OCI-LY1 (cell line): ENCODE measurements around the gene FGF21.

Source experiments
- H2AFZ ChIP-seq: fragments of 200-600 bp; sonication (generic), shearing (Covaris generic); 2 replicates; pipeline ENCODE4 v1.6.0; 2014; ENCODE audit warnings: antibody characterized with exemption, mild to moderate bottlenecking, low read length
- H3F3A ChIP-seq: fragments of 200-600 bp; sonication (generic), shearing (Covaris generic); 2 replicates; pipeline ENCODE4 v1.6.0; 2014; ENCODE audit warnings: mild to moderate bottlenecking, antibody characterized with exemption, low read length, moderate library complexity; ENCODE audit not compliant: insufficient read depth
- H3K27ac ChIP-seq: fragments of 200-600 bp; sonication (generic); 2 replicates; pipeline ENCODE4 v1.5.1; 2014; ENCODE audit warnings: low read length, mixed run types, mild to moderate bottlenecking, low read depth; ENCODE audit not compliant: poor library complexity, severe bottlenecking
- H3K27me3 ChIP-seq: fragments of 200-600 bp; sonication (generic); 2 replicates; pipeline ENCODE4 v1.6.0; 2014; ENCODE audit warnings: antibody characterized with exemption, mild to moderate bottlenecking, low read length, moderate library complexity; ENCODE audit not compliant: insufficient read depth
- H3K36me3 ChIP-seq: fragments of 200-600 bp; sonication (generic); 2 replicates; pipeline ENCODE4 v1.6.1; 2014; ENCODE audit warnings: mild to moderate bottlenecking, antibody characterized with exemption, low read length, moderate library complexity, mixed read lengths; ENCODE audit not compliant: insufficient read depth
- H3K4me1 ChIP-seq: fragments of 200-600 bp; sonication (generic); 2 replicates; pipeline ENCODE4 v1.5.1; 2014; ENCODE audit warnings: mild to moderate bottlenecking, low read length, moderate library complexity; ENCODE audit not compliant: insufficient read depth, severe bottlenecking
- H3K4me2 ChIP-seq: fragments of 200-600 bp; sonication (generic), shearing (Covaris generic); 2 replicates; pipeline ENCODE4 v1.6.1; 2014; ENCODE audit warnings: low read length
- H3K4me3 ChIP-seq: fragments of 200-600 bp; sonication (generic); 2 replicates; pipeline ENCODE4 v1.5.1; 2014; ENCODE audit warnings: low read length, low read depth, mild to moderate bottlenecking, mixed read lengths; ENCODE audit not compliant: poor library complexity, severe bottlenecking
- H3K79me2 ChIP-seq: fragments of 200-600 bp; shearing (Covaris generic); 2 replicates; pipeline ENCODE4 v1.6.1; 2016; ENCODE audit warnings: mixed run types, low read length, mixed read lengths; ENCODE audit not compliant: insufficient read depth
- H3K9ac ChIP-seq: fragments of 200-600 bp; sonication (generic), shearing (Covaris generic); 2 replicates; pipeline ENCODE4 v1.6.1; 2014; ENCODE audit warnings: mild to moderate bottlenecking, low read length, mixed read lengths
- H3K9me2 ChIP-seq: fragments of 200-600 bp; sonication (generic), shearing (Covaris generic); 2 replicates; pipeline ENCODE4 v1.6.1; 2014; ENCODE audit warnings: low read depth, mild to moderate bottlenecking, low read length, mixed read lengths
- H3K9me3 ChIP-seq: fragments of 200-600 bp; shearing (Covaris generic); 2 replicates; pipeline ENCODE4 v1.6.1; 2014; ENCODE audit warnings: low read length, mixed read lengths
- H4K20me1 ChIP-seq: fragments of 200-600 bp; sonication (generic), shearing (Covaris generic); 2 replicates; pipeline ENCODE4 v1.6.0; 2016; ENCODE audit warnings: mild to moderate bottlenecking, low read length; ENCODE audit not compliant: insufficient read depth
- EZH2 ChIP-seq: fragments of 200-600 bp; sonication (generic), shearing (Covaris generic); IDR thresholded peaks from 2 replicates; pipeline ENCODE4 v1.8.0; 2017; ENCODE audit warnings: borderline replicate concordance, mixed run types, mild to moderate bottlenecking, antibody characterized with exemption, low read length, moderate library complexity, mixed read lengths
- TF ChIP-seq, protein P1 (sequence below): fragments of 200-600 bp; sonication (generic), shearing (Covaris generic); IDR thresholded peaks from 2 replicates; pipeline ENCODE4 v1.5.1; 2017; ENCODE audit warnings: mild to moderate bottlenecking, antibody characterized with exemption, low read length, moderate library complexity, mixed read lengths

The FGF21 gene

DNA sequence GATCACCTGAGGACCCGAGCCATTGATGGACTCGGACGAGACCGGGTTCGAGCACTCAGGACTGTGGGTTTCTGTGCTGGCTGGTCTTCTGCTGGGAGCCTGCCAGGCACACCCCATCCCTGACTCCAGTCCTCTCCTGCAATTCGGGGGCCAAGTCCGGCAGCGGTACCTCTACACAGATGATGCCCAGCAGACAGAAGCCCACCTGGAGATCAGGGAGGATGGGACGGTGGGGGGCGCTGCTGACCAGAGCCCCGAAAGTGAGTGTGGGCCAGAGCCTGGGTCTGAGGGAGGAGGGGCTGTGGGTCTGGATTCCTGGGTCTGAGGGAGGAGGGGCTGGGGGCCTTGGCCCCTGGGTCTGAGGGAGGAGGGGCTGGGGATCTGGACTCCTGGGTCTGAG is 888 bp downstream of the FGF21 start:
- Histone ChIP-seq H3K27ac (no peak overlapping the region), H3K27me3 (no peaks in the 10 kb centered on the region), H3F3A (no peaks in the 10 kb centered on the region), H3K4me3 (no peak overlapping the region), H3K9me2 (no peaks in the 10 kb centered on the region), H3K4me1 (peaks cover 14% of the 10 kb centered on the region), H3K9ac (no peak overlapping the region), H3K9me3 (no peaks in the 10 kb centered on the region), H4K20me1 (no peaks in the 10 kb centered on the region), H3K36me3 (no peaks in the 10 kb centered on the region), H3K79me2 (no peaks in the 10 kb centered on the region), H3K4me2 (no peak overlapping the region), H2AFZ (no peak overlapping the region)
- TF ChIP-seq, protein P1, sequence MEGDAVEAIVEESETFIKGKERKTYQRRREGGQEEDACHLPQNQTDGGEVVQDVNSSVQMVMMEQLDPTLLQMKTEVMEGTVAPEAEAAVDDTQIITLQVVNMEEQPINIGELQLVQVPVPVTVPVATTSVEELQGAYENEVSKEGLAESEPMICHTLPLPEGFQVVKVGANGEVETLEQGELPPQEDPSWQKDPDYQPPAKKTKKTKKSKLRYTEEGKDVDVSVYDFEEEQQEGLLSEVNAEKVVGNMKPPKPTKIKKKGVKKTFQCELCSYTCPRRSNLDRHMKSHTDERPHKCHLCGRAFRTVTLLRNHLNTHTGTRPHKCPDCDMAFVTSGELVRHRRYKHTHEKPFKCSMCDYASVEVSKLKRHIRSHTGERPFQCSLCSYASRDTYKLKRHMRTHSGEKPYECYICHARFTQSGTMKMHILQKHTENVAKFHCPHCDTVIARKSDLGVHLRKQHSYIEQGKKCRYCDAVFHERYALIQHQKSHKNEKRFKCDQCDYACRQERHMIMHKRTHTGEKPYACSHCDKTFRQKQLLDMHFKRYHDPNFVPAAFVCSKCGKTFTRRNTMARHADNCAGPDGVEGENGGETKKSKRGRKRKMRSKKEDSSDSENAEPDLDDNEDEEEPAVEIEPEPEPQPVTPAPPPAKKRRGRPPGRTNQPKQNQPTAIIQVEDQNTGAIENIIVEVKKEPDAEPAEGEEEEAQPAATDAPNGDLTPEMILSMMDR, result no peak
- TF ChIP-seq EZH2, result no peak

DNA sequence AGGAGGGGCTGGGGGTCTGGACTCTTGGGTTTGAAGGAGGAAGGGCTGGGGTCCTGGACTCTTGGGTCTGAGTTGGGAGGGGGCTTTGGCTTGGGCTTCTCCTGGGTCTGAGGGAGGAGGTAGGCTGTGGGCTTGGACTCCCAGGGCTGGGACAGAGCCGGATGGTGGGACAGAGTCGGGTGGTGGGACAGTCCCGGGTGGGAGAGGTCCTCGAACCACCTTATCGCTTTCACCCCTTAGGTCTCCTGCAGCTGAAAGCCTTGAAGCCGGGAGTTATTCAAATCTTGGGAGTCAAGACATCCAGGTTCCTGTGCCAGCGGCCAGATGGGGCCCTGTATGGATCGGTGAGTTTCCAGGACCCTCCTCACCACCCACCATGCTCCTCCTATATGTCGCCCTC is 1.4 kb downstream of the FGF21 start:
- no peak for TF ChIP-seq EZH2
- no peaks in the 10 kb centered on the region for H4K20me1 ChIP-seq
- no peaks in the 10 kb centered on the region for H3F3A ChIP-seq
- H3K79me2 ChIP-seq, result no peaks in the 10 kb centered on the region
- H2AFZ ChIP-seq, result no peak overlapping the region
- H3K9ac ChIP-seq, result no peak overlapping the region
- no peaks in the 10 kb centered on the region for H3K9me3 ChIP-seq
- H3K4me1 ChIP-seq, result peaks cover 14% of the 10 kb centered on the region
- H3K9me2 ChIP-seq, result no peaks in the 10 kb centered on the region
- no peak overlapping the region for H3K27ac ChIP-seq
- no peak overlapping the region for H3K4me3 ChIP-seq
- H3K27me3 ChIP-seq, result no peaks in the 10 kb centered on the region
- no peak overlapping the region for H3K4me2 ChIP-seq
- H3K36me3 ChIP-seq, result no peaks in the 10 kb centered on the region

DNA sequence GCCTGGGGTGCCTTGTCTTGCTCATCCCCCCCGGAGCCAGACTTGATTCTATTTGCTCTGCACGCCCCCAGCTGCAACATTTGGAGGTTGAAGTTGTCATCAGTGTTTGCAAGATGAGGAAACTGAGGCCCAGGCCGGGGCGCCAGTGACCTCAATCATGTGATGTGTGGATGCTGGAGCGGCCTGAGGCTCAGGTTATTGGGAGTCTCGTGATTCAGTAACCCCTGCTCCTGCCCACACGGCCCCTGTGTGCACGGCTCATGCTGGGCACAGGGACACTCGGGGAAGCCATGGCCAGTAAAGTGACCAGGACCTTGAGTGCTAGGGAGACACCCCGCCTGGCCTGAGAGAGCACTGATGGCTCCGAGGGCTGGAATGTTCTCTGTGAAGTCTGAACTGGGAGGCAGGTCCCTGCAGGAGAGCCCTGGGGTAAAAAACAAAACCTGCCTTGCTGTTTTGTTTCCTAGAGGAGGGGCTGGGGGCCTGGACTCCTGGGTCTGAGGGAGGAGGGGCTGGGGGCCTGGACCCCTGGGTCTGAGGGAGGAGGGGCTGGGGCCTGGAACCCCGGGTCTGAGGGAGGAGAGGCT is 1.9 kb downstream of the FGF21 start:
- Histone ChIP-seq H3K9me3 (no peaks in the 10 kb centered on the region), H3K27ac (no peak overlapping the region), H3K79me2 (no peaks in the 10 kb centered on the region), H4K20me1 (no peaks in the 10 kb centered on the region), H3K4me3 (no peak overlapping the region), H3K9me2 (no peaks in the 10 kb centered on the region), H3K9ac (no peak overlapping the region), H3F3A (no peaks in the 10 kb centered on the region), H3K4me2 (no peak overlapping the region), H3K36me3 (no peaks in the 10 kb centered on the region), H2AFZ (no peak overlapping the region), H3K27me3 (no peaks in the 10 kb centered on the region), H3K4me1 (peaks cover 12% of the 10 kb centered on the region)
- no peak for TF ChIP-seq EZH2
- TF ChIP-seq, protein P1, result no peak

DNA sequence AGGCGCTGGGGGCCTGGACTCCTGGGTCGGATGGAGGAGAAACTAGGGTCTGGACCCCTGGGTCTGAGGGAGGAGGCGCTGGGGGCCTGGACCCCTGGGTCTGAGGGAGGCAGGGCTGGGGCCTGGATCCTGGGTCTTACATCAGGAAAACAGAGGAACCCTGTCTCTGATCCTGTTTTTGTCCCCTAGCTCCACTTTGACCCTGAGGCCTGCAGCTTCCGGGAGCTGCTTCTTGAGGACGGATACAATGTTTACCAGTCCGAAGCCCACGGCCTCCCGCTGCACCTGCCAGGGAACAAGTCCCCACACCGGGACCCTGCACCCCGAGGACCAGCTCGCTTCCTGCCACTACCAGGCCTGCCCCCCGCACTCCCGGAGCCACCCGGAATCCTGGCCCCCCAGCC is 2.4 kb downstream of the FGF21 start:
- no peak for TF ChIP-seq EZH2
- TF ChIP-seq, protein P1, result no peak
- no peak overlapping the region for H3K4me3 ChIP-seq
- H3F3A ChIP-seq, result no peaks in the 10 kb centered on the region
- no peaks in the 10 kb centered on the region for H3K27me3 ChIP-seq
- no peaks in the 10 kb centered on the region for H4K20me1 ChIP-seq
- H3K4me2 ChIP-seq, result no peak overlapping the region
- H3K36me3 ChIP-seq, result no peaks in the 10 kb centered on the region
- no peaks in the 10 kb centered on the region for H3K79me2 ChIP-seq
- no peak overlapping the region for H3K9ac ChIP-seq
- H2AFZ ChIP-seq, result no peak overlapping the region
- H3K9me3 ChIP-seq, result no peaks in the 10 kb centered on the region
- no peaks in the 10 kb centered on the region for H3K9me2 ChIP-seq
- H3K4me1 ChIP-seq, result peaks cover 6% of the 10 kb centered on the region
- H3K27ac ChIP-seq, result no peak overlapping the region
